SJCRH30 (cell line): ENCODE results near the gene REN. TPM values are rescaled to one million over a fixed set of nuclear protein-coding genes. Genes with fewer than 3 reads are reported as not detected.

Experiments used
- DNase-seq, 2 experiments: peaks; one replicate each; pipeline ENCODE4 v3.0.0-alpha.2; 2015 to 2020
- H3K27ac ChIP-seq: fragments of 250-450 bp; sonication (Bioruptor Pico); 2 replicates; pipeline ENCODE4 v1.5.1; 2020; ENCODE audit warnings: mild to moderate bottlenecking, moderate library complexity
- H3K27me3 ChIP-seq: fragments of 250-450 bp; sonication (Bioruptor Pico); 2 replicates; pipeline ENCODE4 v1.5.1; 2020; ENCODE audit warnings: mild to moderate bottlenecking, moderate library complexity
- H3K36me3 ChIP-seq: fragments of 250-450 bp; sonication (Bioruptor Pico); 2 replicates; pipeline ENCODE4 v1.5.1; 2020; ENCODE audit warnings: mild to moderate bottlenecking, moderate library complexity
- H3K4me1 ChIP-seq: fragments of 250-450 bp; sonication (Bioruptor Pico); 2 replicates; pipeline ENCODE4 v1.5.1; 2020; ENCODE audit warnings: mild to moderate bottlenecking, moderate library complexity
- H3K4me3 ChIP-seq: fragments of 250-450 bp; sonication (Bioruptor Pico); 2 replicates; pipeline ENCODE4 v1.5.1; 2020; ENCODE audit warnings: mild to moderate bottlenecking, moderate library complexity
- H3K9me3 ChIP-seq: fragments of 250-450 bp; sonication (Bioruptor Pico); replicated peaks from 2 replicates; pipeline ENCODE4 v1.5.1; 2020; ENCODE audit warnings: mild to moderate bottlenecking, moderate library complexity
- total RNA-seq: library from RNA; depleted of rRNA; stranded (reverse); fragments of >200 nt; shearing (Covaris generic); gene quantifications from 2 replicates; pipeline ENCODE4 v1.2.3, GENCODE V29; 2014

REN gene
- total RNA-seq, 1 experiment from 2014 or later = not detected

- no peaks in the 10 kb centered on the region for H3K36me3 ChIP-seq
- H3K4me3 ChIP-seq = no peak overlapping the region
- H3K4me1 ChIP-seq = no peaks in the 10 kb centered on the region
- H3K9me3 ChIP-seq = no peaks in the 10 kb centered on the region
- H3K27ac ChIP-seq = no peak overlapping the region
- DNase-seq = no peak
- peaks cover 20% of the 10 kb centered on the region; the same call in 1 of the 2 replicates for H3K27me3 ChIP-seq
Measured at GRCh38 chr1:204177133-204177532, 11.0 kb upstream of the REN start.

DNA sequence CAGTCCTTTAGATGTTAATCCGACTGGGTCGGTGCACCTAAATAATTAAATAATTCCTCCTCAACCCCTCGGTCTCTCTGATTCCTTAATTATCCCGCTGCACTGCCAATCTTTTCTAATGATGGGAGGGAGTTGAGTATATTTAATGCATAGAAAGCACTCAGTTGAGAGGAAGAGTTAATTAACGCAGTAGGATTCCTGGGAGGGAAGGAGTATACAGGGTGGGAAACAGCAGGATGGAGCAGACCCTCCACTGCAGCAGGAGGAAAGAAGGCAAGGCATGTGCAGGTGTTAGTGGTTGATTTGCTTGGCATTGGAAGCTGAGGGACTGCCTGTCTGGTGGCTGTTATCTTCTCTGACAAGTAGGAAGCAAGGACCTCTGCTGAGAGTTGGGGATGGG is 9.9 kb upstream of the REN start:
- no peak for DNase-seq
- Histone ChIP-seq H3K27me3 (peaks cover 20% of the 10 kb centered on the region; the same call in 1 of the 2 replicates), H3K4me3 (no peak overlapping the region), H3K27ac (no peak overlapping the region), H3K9me3 (no peaks in the 10 kb centered on the region), H3K36me3 (no peaks in the 10 kb centered on the region), H3K4me1 (no peaks in the 10 kb centered on the region)

- H3K27me3 ChIP-seq = peaks cover 25% of the 10 kb centered on the region; the same call in 1 of the 2 replicates
- H3K27ac ChIP-seq = no peak overlapping the region
- no peak overlapping the region for H3K4me3 ChIP-seq
- H3K4me1 ChIP-seq = no peaks in the 10 kb centered on the region
- DNase-seq = no peak
- no peaks in the 10 kb centered on the region for H3K36me3 ChIP-seq
- peaks cover 5% of the 10 kb centered on the region for H3K9me3 ChIP-seq
Measured at GRCh38 chr1:204174958-204175357, 8.8 kb upstream of the REN start.

DNA sequence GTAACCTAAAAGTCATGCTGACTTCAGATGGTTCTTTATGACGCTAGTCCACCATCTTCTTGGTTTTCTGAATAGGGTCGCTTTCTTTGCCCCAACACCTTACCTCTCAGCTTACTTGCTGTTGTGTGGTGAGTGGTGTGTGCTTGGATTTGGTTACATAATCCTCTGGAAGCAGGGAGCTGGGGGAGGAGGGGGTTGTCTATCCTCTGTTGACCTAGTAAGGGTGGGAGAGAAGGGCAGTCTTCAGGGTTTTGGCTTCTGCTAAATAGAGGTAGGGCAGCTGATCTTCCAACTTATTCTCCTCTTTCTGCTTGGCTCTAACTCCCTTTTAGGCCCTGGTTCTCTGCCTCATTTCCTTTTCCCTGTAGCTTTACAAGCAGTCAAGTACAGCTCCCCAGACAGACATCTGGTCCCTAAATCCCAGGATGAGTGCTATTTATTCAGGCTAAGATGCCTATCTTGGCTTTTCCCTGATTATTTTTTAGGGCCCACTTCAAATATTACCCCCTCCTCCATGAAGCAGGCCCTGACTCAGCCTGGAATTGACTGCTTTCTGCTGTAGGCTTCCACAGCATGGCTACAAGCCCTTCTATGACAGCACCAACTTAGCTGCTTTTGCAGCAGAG is 6.4 kb upstream of the REN start:
- Histone ChIP-seq H3K36me3 (no peaks in the 10 kb centered on the region), H3K9me3 (peaks cover 8% of the 10 kb centered on the region), H3K4me3 (no peak overlapping the region), H3K27me3 (peaks cover 25% of the 10 kb centered on the region; the same call in 1 of the 2 replicates), H3K4me1 (no peaks in the 10 kb centered on the region), H3K27ac (no peak overlapping the region)
- no peak for DNase-seq

DNA sequence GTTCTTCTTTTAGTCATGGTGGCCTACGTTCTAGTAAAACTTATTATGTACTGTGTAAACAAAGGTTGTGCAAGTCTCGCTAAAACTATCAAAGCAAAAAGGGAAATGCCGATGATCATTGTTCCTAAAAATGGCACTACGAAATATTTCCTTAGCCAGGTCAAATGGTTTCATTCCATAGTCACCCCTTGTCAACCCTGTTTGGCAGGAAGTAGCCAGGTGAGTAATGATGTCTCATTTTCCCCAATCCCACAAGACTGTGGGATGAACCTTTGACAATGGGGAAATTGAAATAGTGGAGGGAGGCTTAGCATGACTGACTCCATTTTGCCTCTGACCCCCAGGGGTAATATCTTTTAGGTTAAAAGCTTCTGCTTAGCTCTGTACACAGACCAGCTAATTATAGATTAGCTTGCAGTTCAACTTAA is 5.6 kb upstream of the REN start:
- Histone ChIP-seq H3K27me3 (peaks cover 25% of the 10 kb centered on the region; the same call in 1 of the 2 replicates), H3K36me3 (no peaks in the 10 kb centered on the region), H3K27ac (no peak overlapping the region), H3K9me3 (peaks cover 8% of the 10 kb centered on the region), H3K4me1 (no peaks in the 10 kb centered on the region), H3K4me3 (no peak overlapping the region)
- DNase-seq = no peak

DNA sequence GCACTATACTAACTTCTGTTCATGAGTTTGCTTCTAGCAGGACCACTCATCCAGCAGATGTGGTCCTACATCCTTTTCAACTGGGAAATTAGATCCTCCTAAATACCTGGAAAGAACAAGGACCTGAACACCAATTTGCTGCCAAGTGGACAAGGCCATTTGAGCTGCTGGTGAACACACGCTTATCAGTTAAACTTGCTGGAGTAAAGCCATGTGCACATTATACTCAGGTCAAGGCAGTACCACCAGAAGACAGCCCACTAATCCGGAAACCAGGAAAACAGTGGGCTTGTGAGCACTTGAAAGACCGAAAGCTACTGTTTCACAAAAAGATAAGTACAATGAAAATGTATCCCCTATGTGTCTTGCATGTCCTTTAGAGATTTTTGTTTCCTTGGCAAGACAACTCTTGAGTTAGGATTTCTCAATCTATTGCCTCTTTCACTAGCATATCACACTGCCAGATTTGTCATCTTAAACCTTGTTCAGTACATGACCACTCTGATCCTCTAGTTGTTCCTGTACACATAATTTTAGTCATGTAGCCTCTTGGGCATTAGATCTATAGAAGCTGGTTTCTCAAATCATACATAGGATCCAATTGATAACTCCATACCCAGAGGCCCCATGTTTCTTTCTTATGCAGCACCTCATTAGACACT is 4.5 kb upstream of the REN start:
- H3K27me3 ChIP-seq = peaks cover 22% of the 10 kb centered on the region; the same call in 1 of the 2 replicates
- H3K4me1 ChIP-seq = no peaks in the 10 kb centered on the region
- no peaks in the 10 kb centered on the region for H3K36me3 ChIP-seq
- no peak for DNase-seq
- H3K9me3 ChIP-seq = peaks cover 8% of the 10 kb centered on the region
- H3K4me3 ChIP-seq = no peak overlapping the region
- H3K27ac ChIP-seq = no peak overlapping the region

- no peaks in the 10 kb centered on the region for H3K36me3 ChIP-seq
- no peaks in the 10 kb centered on the region for H3K4me1 ChIP-seq
- H3K9me3 ChIP-seq = peaks cover 8% of the 10 kb centered on the region
- H3K4me3 ChIP-seq = no peak overlapping the region
- peaks cover 16% of the 10 kb centered on the region; the same call in 1 of the 2 replicates for H3K27me3 ChIP-seq
- no peak for DNase-seq
- H3K27ac ChIP-seq = no peak overlapping the region
Measured at GRCh38 chr1:204169858-204170257, 3.7 kb upstream of the REN start.

DNA sequence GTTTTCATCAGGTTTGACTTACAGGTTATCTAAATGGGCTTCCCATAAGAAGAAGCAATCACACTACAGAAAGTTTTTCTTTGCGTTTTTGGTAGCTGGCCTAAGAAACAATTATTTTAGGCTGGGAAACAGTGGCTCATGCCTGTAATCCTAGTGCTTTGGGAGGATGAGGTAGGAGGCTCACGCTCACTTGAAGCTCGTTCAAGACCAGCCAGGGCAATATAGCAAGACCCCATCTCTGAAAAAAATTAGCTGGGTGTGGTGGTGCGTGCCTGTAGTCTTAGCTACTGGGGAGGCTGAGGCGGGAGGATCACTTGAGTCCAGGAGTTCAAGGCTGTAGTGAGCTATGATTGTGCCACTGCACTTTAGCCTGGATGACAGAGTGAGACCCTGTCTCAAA is 1.6 kb upstream of the REN start:
- Histone ChIP-seq H3K4me1 (no peaks in the 10 kb centered on the region), H3K4me3 (no peak overlapping the region), H3K27ac (no peak overlapping the region), H3K9me3 (peaks cover 8% of the 10 kb centered on the region), H3K36me3 (no peaks in the 10 kb centered on the region), H3K27me3 (0 out of 2 replicates have a peak, but pooled peaks cover 6% of the 10 kb centered on the region)
- DNase-seq = no peak

DNA sequence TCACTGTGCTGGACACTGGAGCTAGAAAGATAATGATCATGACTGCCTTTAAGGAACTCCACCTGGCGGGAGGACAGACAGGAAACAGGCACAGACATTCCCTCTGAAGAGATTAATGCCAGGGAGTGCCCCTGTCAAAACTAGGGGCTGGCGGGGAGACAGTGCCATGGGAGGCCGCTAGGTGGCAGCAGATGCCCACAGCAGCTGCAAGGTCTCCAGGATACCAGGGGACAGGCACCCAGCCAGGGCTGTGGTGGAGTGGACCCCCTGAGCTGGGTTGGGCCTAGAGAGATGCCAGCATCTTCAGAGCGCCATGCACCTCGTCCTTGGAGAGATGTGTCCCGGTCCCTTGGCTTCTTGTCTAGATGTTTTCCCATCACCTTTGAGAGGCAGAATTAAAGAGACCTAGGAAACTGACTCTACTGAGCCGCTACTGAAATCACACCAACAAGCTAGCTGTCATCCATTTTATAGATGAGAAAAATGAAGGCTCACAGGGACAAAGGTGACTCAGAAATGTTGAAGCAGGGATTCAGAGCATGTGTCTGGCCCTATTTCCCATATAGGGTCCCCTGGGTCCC is 3.6 kb downstream of the REN start:
- Histone ChIP-seq H3K36me3 (no peaks in the 10 kb centered on the region), H3K27me3 (no peaks in the 10 kb centered on the region; the same call in 1 of the 2 replicates), H3K27ac (no peak overlapping the region), H3K4me3 (no peak overlapping the region), H3K9me3 (no peaks in the 10 kb centered on the region; the same call in 1 of the 2 replicates), H3K4me1 (no peaks in the 10 kb centered on the region)
- DNase-seq = peak; percentile 76 to 89

GRCh38 chr1:204161609-204162493 is 4.3 kb downstream of the REN start:
- no peaks in the 10 kb centered on the region for H3K36me3 ChIP-seq
- no peak for DNase-seq

DNA sequence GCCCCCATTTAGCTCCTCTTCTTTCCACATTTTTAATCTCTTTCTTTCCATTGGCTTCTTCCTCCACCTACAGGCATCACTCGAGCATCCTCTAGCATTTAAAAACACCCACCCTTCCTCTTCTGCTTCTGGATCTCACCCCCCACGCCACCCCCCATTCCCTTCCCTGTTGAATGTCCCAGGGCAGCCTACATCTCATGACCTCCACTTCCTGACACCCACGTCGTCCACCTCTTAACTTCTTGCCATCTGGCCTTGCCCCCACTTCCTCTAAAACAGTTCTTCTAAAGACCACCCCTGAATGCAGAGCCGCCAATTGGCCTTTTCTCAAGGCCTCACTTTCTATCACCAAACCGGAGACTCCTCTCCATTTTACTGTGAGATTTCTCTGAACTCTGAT is 8.2 kb downstream of the REN start:
- no peak for DNase-seq
- no peaks in the 10 kb centered on the region; the same call in 1 of the 2 replicates for H3K27me3 ChIP-seq
- no peaks in the 10 kb centered on the region for H3K36me3 ChIP-seq
- H3K4me3 ChIP-seq = no peak overlapping the region
- H3K27ac ChIP-seq = no peak overlapping the region
- no peaks in the 10 kb centered on the region for H3K4me1 ChIP-seq
- H3K9me3 ChIP-seq = no peaks in the 10 kb centered on the region

More at GRCh38 chr1:204161609-204162493, 4.3 kb downstream of the REN start:
- Histone ChIP-seq H3K4me1 (no peaks in the 10 kb centered on the region), H3K27me3 (no peaks in the 10 kb centered on the region; the same call in 1 of the 2 replicates), H3K4me3 (no peak overlapping the region), H3K9me3 (no peaks in the 10 kb centered on the region), H3K27ac (no peak overlapping the region)

GRCh38 chr1:204155881-204156280 is 10.3 kb downstream of the REN start:
- Histone ChIP-seq H3K36me3 (no peaks in the 10 kb centered on the region), H3K27ac (no peak overlapping the region), H3K4me3 (no peak overlapping the region), H3K27me3 (no peaks in the 10 kb centered on the region; the same call in 1 of the 2 replicates), H3K9me3 (no peaks in the 10 kb centered on the region), H3K4me1 (no peaks in the 10 kb centered on the region; the same call in 1 of the 2 replicates)
- no peak for DNase-seq

DNA sequence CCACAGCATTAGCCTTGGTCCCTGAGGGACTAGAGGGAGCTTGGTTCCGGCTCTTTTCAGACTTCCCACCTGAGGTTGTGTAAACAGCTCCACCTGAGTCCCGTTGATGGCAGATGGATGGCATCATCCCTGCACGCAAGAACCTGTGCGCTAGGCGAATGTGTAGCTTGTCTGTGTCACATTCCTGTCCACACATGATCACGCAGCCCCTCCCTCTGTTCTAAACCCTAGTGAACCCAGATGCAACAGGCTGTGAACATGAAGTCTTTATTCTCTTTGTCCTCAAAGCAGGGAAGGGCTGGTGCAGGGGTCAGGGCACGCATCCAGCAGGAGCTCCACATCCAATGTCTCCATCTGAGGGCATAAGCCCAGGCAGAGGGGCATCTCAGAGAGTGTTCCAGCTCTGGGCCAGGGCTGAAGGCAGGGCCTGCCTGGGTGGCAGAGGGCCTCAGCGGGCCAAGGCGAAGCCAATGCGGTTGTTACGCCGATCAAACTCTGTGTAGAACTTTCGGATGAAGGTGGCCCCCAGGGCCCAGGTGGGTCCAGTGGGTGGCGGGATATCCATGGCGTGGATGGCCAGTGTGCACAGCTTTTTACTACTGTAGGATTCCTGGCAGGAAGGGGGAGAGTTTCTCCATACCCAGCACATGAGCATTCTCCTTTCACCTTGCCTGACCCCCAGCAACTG is 11.4 kb downstream of the REN start:
- H3K9me3 ChIP-seq = no peaks in the 10 kb centered on the region
- no peaks in the 10 kb centered on the region; the same call in 1 of the 2 replicates for H3K4me1 ChIP-seq
- DNase-seq = no peak
- no peak overlapping the region for H3K4me3 ChIP-seq
- H3K27me3 ChIP-seq = no peaks in the 10 kb centered on the region; the same call in 1 of the 2 replicates
- no peak overlapping the region for H3K27ac ChIP-seq
- H3K36me3 ChIP-seq = no peaks in the 10 kb centered on the region

- Histone ChIP-seq H3K27ac (no peak overlapping the region), H3K36me3 (no peaks in the 10 kb centered on the region), H3K4me1 (no peaks in the 10 kb centered on the region; the same call in 1 of the 2 replicates), H3K4me3 (no peak overlapping the region), H3K27me3 (no peaks in the 10 kb centered on the region), H3K9me3 (no peaks in the 10 kb centered on the region)
- DNase-seq = no peak
Measured at GRCh38 chr1:204153667-204154066, 12.5 kb downstream of the REN start.
